HCT116 (cell line): ENCODE measurements around the gene WDSUB1. TPM values are rescaled to one million over a fixed set of nuclear protein-coding genes. Genes with fewer than 3 reads are reported as not detected.

Experiments used
- microRNA-seq: library from miRNA; unstranded; fragments of <30 nt; microRNA quantifications from one replicate; pipeline ENCODE4, GENCODE V29; 2016; ENCODE audit warnings: borderline number of aligned reads
- total RNA-seq: library from RNA; stranded (reverse); gene quantifications from one replicate; pipeline ENCODE4 v1.2.1, GENCODE V29; 2021; ENCODE audit not compliant: unreplicated experiment

Gene WDSUB1
- total RNA-seq, 1 experiment from 2014 or later = 8.8 TPM

Small RNA genes within 50 kb of the gene (microRNA-seq; reads per million reads assigned to microRNA genes)
- not detected for gene MIR6888
